Activated T-cell treated with anti-CD3 and anti-CD28 coated beads, Interleukin-2, amount 50 U/mL, for 72 hours (primary cell): ENCODE results near the gene PNMA3. TPM values are rescaled to one million over a fixed set of nuclear protein-coding genes. Genes with fewer than 3 reads are reported as not detected.
"Not testable (repeated sequence)": the region's sequence is repeated elsewhere in the genome, so short reads cannot be mapped to it uniquely, and the experiment has no call there.

Source experiments
- ATAC-seq, 2 donors: fragments of 150-1000 bp; cut with Tn5 transposase; replicated peaks in 1 of 2; 2 replicates each; pipeline ENCODE4 v1.10.0; 2021; ENCODE audit warnings: moderate library complexity in 2 of 2, mild to moderate bottlenecking in 1 of 2
- DNase-seq, 2 donors: peaks; one replicate each; pipeline ENCODE4 v3.0.0; 2021 to 2022; ENCODE audit warnings: mixed read lengths in 1 of 2
- H3K27ac Mint-ChIP-seq: one replicate; pipeline ENCODE4 v1.8.0; 2022; ENCODE audit warnings: mild to moderate bottlenecking, moderate library complexity, mixed read lengths
- H3K27me3 Mint-ChIP-seq: one replicate; pipeline ENCODE4 v1.8.0; 2022; ENCODE audit warnings: low read depth, mixed read lengths
- H3K36me3 Mint-ChIP-seq, 2 donors: one replicate each; pipeline ENCODE4 v1.8.0; 2022; ENCODE audit warnings: mixed read lengths in 2 of 2, mild to moderate bottlenecking in 1 of 2; ENCODE audit not compliant: insufficient read depth in 2 of 2
- H3K4me1 Mint-ChIP-seq: one replicate; pipeline ENCODE4 v1.8.0; 2022; ENCODE audit warnings: low read depth, mixed read lengths
- H3K4me3 Mint-ChIP-seq, 2 donors: one replicate each; pipeline ENCODE4 v1.8.0; 2022; ENCODE audit warnings: mild to moderate bottlenecking in 2 of 2, mixed read lengths in 2 of 2, moderate library complexity in 2 of 2
- H3K9me3 Mint-ChIP-seq, 2 donors: one replicate each; pipeline ENCODE4 v1.8.0; 2022; ENCODE audit warnings: mixed read lengths in 2 of 2
- total RNA-seq, 2 donors: library from RNA; stranded (reverse); gene quantifications; one replicate each; pipeline ENCODE4 v1.2.3, GENCODE V29; 2022

PNMA3 gene
- total RNA-seq, 2 donors from 2014 or later, result 1.3 to 2.2 TPM

DNA sequence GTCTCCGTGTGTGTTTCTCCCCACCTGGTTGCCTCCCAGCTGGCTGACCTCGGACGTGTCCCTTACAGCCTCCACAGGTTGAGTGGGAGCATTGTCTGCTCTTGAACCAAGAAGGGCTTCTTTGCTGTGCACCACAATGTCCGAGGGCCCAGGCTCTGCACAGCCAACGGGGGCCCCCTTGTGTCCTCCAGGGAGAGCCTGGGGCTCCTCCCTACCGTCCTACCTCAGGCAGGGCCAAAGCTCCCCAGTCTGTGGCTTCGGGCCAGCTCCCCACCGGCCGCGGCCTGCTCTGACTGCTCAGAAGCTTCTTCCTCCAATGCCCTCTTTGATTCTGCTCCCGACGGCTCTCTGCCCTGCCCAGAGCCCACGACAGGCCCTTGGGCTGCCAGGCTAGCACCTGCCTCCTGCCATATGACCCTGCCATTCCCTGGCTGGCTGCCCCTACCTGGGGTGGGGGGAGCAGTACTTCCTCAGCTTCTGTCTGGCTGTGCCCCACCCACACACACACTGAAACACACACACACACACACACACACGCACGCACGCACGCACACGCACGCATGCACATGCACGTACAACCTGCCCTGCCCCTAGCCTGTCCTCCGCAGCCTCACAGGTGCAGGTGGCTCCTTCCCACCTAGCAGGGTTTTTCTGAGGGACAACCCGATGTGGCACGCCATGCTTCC, 27.1 kb downstream of the PNMA3 start:
- H3K9me3 Mint-ChIP-seq, DNase-seq, H3K27ac Mint-ChIP-seq, H3K4me3 Mint-ChIP-seq, H3K36me3 Mint-ChIP-seq, ATAC-seq, H3K4me1 Mint-ChIP-seq: not testable (repeated sequence)
- peaks cover 38% of the 10 kb centered on the region for H3K27me3 Mint-ChIP-seq

DNA sequence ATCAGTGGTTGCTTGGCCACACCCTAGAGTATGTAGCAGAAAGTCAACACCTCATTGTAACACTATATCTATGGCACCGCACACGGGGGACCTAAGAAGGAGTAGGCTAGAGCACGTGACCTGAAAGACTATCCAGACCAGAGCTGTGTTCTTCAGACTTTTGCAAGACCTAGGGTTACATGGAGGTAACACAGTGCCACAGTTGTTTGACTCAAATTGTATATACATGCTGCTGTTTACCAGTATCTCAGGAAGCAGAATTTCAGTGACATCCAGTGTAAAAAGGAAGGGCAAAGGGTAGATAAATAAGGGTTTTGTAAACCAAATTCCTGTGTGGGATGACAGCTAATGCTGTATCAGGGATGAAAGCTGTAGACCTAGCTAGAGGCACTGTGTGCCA, 46.1 kb downstream of the PNMA3 start:
- H3K4me1 Mint-ChIP-seq, result peaks cover 6% of the 10 kb centered on the region
- H3K27ac Mint-ChIP-seq, result no peak overlapping the region
- H3K9me3 Mint-ChIP-seq, result peaks cover 18 to 22% of the 10 kb centered on the region in 2 donors
- DNase-seq (no peak), ATAC-seq (no peak)
- peaks cover 9% of the 10 kb centered on the region for H3K27me3 Mint-ChIP-seq
- H3K4me3 Mint-ChIP-seq, result no peak overlapping the region
- H3K36me3 Mint-ChIP-seq, result peaks cover 8 to 16% of the 10 kb centered on the region in 2 donors

GRCh38 chrX:153104959-153105358, 48.7 kb downstream of the PNMA3 start:
- DNase-seq, result not testable (repeated sequence)

DNA sequence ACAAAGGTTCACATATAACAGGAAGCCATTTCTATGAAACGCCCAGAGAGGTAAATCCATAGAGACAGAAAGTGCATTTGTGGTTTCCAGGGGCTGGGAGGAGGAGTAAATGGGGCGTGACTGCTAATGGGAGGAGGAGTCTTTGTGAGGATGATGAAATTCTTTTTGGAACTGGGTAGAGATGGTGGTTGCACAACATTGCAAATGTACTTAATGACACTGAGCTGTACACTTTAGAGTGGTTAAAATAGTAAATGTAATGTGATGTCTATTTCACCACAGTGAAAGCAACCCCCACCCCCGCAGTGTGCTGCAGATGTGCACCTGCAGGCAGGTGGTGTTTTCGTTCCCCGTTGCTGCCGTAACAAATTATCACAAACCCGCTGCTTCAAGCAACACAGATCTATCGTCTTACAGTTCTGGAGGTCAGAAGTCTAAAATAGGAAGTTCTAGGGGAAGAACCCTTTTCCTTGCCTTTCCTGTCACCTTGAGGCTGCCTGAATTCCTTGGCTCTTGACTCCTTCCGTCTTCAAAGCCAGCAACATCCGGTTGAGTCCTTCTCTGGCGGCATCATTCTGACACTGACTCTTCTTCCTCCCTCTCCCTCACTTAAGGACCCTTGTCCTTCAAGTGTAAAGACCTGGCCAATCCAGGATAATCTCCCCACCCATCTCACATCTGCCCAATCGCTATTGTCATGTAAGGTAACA, 50.0 kb downstream of the PNMA3 start:
- Mint-ChIP-seq H3K4me3 (peak overlapping the region in 1 of 2 donors; percentile 46), H3K36me3 (peaks cover 8 to 12% of the 10 kb centered on the region in 2 donors), H3K9me3 (peaks cover 15 to 17% of the 10 kb centered on the region in 2 donors), H3K27ac (peak overlapping the region; percentile 62)
- not testable (repeated sequence) for DNase-seq, H3K27me3 Mint-ChIP-seq, H3K4me1 Mint-ChIP-seq
- peak; percentile 67 to 68 for ATAC-seq

More at GRCh38 chrX:153104959-153105358, 48.7 kb downstream of the PNMA3 start:
- Mint-ChIP-seq H3K27ac (peak overlapping the region; percentile 3), H3K36me3 (peaks cover 8 to 16% of the 10 kb centered on the region in 2 donors), H3K9me3 (peaks cover 18 to 22% of the 10 kb centered on the region in 2 donors)
- H3K27me3 Mint-ChIP-seq, H3K4me3 Mint-ChIP-seq, ATAC-seq, H3K4me1 Mint-ChIP-seq: not testable (repeated sequence)

Other genes with a start within 250 kb of the PNMA3 start
- 1 to 10 TPM; 4.6 to 6.2 TPM for gene CETN2, start 225.7 kb upstream of the PNMA3 start, total RNA-seq
- gene NSDHL, start 225.4 kb upstream of the PNMA3 start, total RNA-seq, result 10 to 100 TPM; 10.8 to 13.9 TPM
- gene ZNF185, start 158.4 kb upstream of the PNMA3 start, total RNA-seq, result 1 to 10 TPM; 3.8 to 5.2 TPM
- gene PNMA5, start 62.4 kb upstream of the PNMA3 start, total RNA-seq, result under 1 TPM in 1 of 2 donors, not detected in 1; 0.16 TPM
- gene PNMA6A, start 16.0 kb downstream of the PNMA3 start, total RNA-seq, result under 1 TPM; 0.49 to 0.60 TPM
- gene MAGEA1, start 122.8 kb downstream of the PNMA3 start, total RNA-seq, result not detected